ENCODE measurements around the gene MS4A1. TPM values are rescaled to one million over a fixed set of nuclear protein-coding genes. Genes with fewer than 3 reads are reported as not detected.
"Not testable (repeated sequence)": the region's sequence is repeated elsewhere in the genome, so short reads cannot be mapped to it uniquely, and the experiment has no call there.

Gene MS4A1
- 1 to 10 TPM; 1.2 to 2.8 (median 2.3) TPM for polyA plus RNA-seq

DNA sequence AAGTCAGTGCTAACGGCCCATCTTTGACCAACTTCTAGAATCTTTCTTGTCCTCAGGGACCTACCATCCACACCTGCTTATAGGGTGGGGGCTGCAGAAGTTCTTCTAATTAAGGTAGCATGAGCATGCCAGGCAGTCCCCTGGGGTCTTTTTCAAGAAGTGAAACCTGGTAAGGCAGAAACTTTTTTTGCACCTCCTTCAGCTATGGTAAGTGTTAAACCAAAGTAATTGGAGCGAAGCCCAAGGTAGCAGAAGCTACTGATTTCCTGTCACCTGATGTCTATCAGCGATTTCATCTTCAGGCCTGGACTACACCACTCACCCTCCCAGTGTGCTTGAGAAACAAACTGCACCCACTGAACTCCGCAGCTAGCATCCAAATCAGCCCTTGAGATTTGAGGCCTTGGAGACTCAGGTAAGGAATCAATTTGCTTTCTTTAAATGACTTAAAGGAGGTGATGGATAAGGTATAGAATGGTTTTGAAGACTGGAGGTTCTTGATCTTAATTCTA lies at the start of gene MS4A1:
MS4A1 (plus strand) TSS at position 317 of the 512 bp plus-strand sequence. CDS start 6,528 bp downstream, outside the sequence.
- Mint-ChIP-seq H3K9me3 (peaks cover 0 to 3% (median 0%) of the 10 kb centered on the region in 6 donors), H3K4me3 (peak within 1 kb of the TSS in 2 of 5 donors; percentile 28 to 50), H3K27ac (peak within 1 kb of the TSS in 3 of 6 donors; percentile 34 to 69 (median 62)), H3K4me1 (peaks cover 13 to 30% of the 10 kb centered on the region in 2 donors), H3K27me3 (ENCODE audit: low read depth in 3 of 3) (peaks cover 0 to 4% (median 3%) of the 10 kb centered on the region in 3 donors), H3K36me3 (no peaks in the 10 kb centered on the region)
- DNase-seq, result peak in 2 of 3 donors; percentile 2 to 10

DNA sequence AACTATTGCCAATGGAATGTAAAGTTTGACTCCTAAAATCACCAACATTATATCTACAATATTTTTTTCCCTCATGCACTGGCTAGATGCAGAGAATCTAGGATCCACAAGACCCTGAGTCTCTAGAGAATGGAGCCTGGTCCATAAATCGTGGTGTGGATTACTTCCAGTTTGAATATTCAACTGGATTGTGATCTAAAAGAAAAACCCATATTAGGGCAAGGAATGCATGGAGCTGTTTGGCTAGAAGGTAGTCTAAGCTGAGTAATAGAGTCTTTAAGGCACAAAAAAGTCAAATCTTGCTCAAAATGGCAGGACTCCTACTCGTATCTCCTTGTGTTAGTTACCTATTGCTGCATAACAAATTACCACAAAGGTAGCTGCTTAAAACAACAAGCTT lies 35.6 kb upstream of the MS4A1 start:
- DNase-seq, result no peak
- Mint-ChIP-seq H3K4me1 (no peaks in the 10 kb centered on the region), H3K36me3 (no peaks in the 10 kb centered on the region), H3K27ac (no peak overlapping the region), H3K27me3 (ENCODE audit: low read depth in 3 of 3) (peaks cover 3 to 9% (median 7%) of the 10 kb centered on the region in 3 donors), H3K9me3 (peaks cover 0 to 8% (median 0%) of the 10 kb centered on the region in 6 donors), H3K4me3 (no peak overlapping the region)

DNA sequence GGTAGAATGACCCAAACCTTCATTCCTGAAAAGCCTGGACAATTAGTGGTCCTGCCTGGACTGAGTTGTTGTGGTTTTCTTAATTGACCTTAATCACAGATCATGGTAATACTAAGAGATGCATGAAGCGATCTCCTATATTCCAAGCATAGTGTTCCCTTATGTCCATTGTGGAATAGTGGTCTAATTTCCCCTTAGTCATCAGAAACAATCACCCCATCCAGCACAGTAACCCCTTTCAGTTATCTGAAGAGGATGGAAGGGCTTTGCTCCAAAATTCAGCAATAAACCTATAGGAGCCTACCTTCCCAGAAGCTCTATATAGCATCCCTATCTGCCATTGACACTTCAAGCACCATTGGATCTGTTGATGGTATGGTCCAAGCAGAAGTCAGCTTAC lies 33.0 kb upstream of the MS4A1 start:
- Mint-ChIP-seq H3K4me3 (no peak overlapping the region), H3K27me3 (ENCODE audit: low read depth in 3 of 3) (peaks cover 2 to 9% (median 8%) of the 10 kb centered on the region in 3 donors), H3K9me3 (peaks cover 0 to 4% (median 0%) of the 10 kb centered on the region in 6 donors), H3K27ac (no peak overlapping the region), H3K4me1 (no peaks in the 10 kb centered on the region), H3K36me3 (no peaks in the 10 kb centered on the region)
- DNase-seq, result no peak

GRCh38 chr11:60428517-60428916 lies 27.1 kb upstream of the MS4A1 start:
- no peaks in the 10 kb centered on the region for H3K4me1 Mint-ChIP-seq
- H3K36me3 Mint-ChIP-seq, result no peaks in the 10 kb centered on the region
- no peak for DNase-seq
- H3K27me3 Mint-ChIP-seq (ENCODE audit: low read depth in 3 of 3), result peaks cover 2 to 10% (median 5%) of the 10 kb centered on the region in 3 donors
- H3K27ac Mint-ChIP-seq, result no peak overlapping the region
- H3K9me3 Mint-ChIP-seq, result no peaks in the 10 kb centered on the region
- H3K4me3 Mint-ChIP-seq, result no peak overlapping the region

DNA sequence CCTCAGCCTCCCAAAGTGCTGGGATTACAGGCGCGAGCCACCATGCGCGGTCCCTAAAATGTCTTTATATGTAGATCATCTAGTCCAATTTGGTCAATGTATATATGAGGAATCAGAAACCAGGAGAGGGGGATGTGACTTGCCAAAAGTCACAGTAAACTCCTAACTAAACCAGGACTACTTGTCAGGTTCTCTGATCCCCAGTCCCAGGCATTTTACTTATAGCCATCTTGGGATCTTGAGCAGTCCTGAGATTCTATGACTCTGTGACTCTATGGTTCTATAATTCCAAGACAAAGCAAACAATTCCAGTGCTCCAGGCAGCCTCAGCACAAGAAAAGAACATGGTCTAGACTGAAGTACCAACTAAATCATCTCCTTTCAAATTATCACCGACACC lies 26.4 kb upstream of the MS4A1 start, which contains the start of gene MS4A5:
MS4A5 (plus strand) TSS at position 301 of the 400 bp plus-strand sequence. CDS start 103 bp downstream, outside the sequence.
- Mint-ChIP-seq H3K27ac (no peak within 1 kb of the TSS), H3K27me3 (ENCODE audit: low read depth in 3 of 3) (peaks cover 2 to 10% (median 5%) of the 10 kb centered on the region in 3 donors), H3K36me3 (no peaks in the 10 kb centered on the region), H3K4me3 (no peak within 1 kb of the TSS), H3K4me1 (no peaks in the 10 kb centered on the region), H3K9me3 (no peaks in the 10 kb centered on the region)
- no peak for DNase-seq

- DNase-seq, result no peak
- H3K4me1 Mint-ChIP-seq, result no peaks in the 10 kb centered on the region
- no peaks in the 10 kb centered on the region for H3K36me3 Mint-ChIP-seq
- H3K27ac Mint-ChIP-seq, result no peak overlapping the region
- H3K9me3 Mint-ChIP-seq, result no peaks in the 10 kb centered on the region
- peaks cover 2 to 7% (median 5%) of the 10 kb centered on the region in 3 donors for H3K27me3 Mint-ChIP-seq (ENCODE audit: low read depth in 3 of 3)
- H3K4me3 Mint-ChIP-seq, result no peak overlapping the region
Observed at GRCh38 chr11:60431251-60431650, 24.4 kb upstream of the MS4A1 start.

GRCh38 chr11:60433401-60433800 lies 22.2 kb upstream of the MS4A1 start:
- DNase-seq, result no peak
- peaks cover 2 to 5% (median 3%) of the 10 kb centered on the region in 3 donors for H3K27me3 Mint-ChIP-seq (ENCODE audit: low read depth in 3 of 3)
- H3K36me3 Mint-ChIP-seq, result no peaks in the 10 kb centered on the region
- no peaks in the 10 kb centered on the region for H3K4me1 Mint-ChIP-seq
- H3K27ac Mint-ChIP-seq, result no peak overlapping the region
- no peaks in the 10 kb centered on the region for H3K9me3 Mint-ChIP-seq
- no peak overlapping the region for H3K4me3 Mint-ChIP-seq

- peak overlapping the region in 3 of 6 donors; percentile 42 to 80 (median 67) for H3K27ac Mint-ChIP-seq
- DNase-seq, result no peak
- peaks cover 11 to 16% of the 10 kb centered on the region in 2 donors for H3K4me1 Mint-ChIP-seq
- no peaks in the 10 kb centered on the region for H3K27me3 Mint-ChIP-seq (ENCODE audit: low read depth in 3 of 3)
- H3K36me3 Mint-ChIP-seq, result no peaks in the 10 kb centered on the region
- no peaks in the 10 kb centered on the region for H3K9me3 Mint-ChIP-seq
- peak overlapping the region in 3 of 5 donors; percentile 81 to 95 (median 87) for H3K4me3 Mint-ChIP-seq
Observed at GRCh38 chr11:60447070-60447469, 8.6 kb upstream of the MS4A1 start.

GRCh38 chr11:60447846-60448245 lies 7.8 kb upstream of the MS4A1 start:
- Mint-ChIP-seq H3K4me1 (peaks cover 11 to 16% of the 10 kb centered on the region in 2 donors), H3K4me3 (no peak overlapping the region), H3K36me3 (no peaks in the 10 kb centered on the region), H3K27ac (peak overlapping the region in 3 of 6 donors; percentile 9 to 67 (median 9)), H3K9me3 (no peaks in the 10 kb centered on the region), H3K27me3 (ENCODE audit: low read depth in 3 of 3) (no peaks in the 10 kb centered on the region)
- no peak for DNase-seq

DNA sequence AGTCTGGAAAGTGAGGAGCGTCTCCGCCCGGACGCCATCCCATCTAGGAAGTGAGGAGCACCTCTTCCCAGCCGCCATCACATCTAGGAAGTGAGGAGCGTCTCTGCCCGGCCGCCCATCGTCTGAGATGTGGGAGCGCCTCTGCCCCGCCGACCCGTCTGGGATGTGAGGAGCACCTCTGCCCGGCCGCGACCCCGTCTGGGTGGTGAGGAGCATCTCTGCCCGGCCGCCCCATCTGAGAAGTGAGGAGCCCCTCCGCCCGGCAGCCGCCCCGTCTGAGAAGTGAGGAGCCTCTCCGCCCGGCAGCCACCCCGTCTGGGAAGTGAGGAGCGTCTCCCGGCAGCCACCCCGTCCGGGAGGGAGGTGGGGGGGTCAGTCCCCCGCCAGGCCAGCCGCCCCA lies 4.5 kb upstream of the MS4A1 start:
- not testable (repeated sequence) for H3K4me3 Mint-ChIP-seq; DNase-seq; H3K9me3 Mint-ChIP-seq; H3K27ac Mint-ChIP-seq; H3K27me3 Mint-ChIP-seq (ENCODE audit: low read depth in 3 of 3); H3K36me3 Mint-ChIP-seq
- peaks cover 19 to 26% of the 10 kb centered on the region in 2 donors for H3K4me1 Mint-ChIP-seq

DNA sequence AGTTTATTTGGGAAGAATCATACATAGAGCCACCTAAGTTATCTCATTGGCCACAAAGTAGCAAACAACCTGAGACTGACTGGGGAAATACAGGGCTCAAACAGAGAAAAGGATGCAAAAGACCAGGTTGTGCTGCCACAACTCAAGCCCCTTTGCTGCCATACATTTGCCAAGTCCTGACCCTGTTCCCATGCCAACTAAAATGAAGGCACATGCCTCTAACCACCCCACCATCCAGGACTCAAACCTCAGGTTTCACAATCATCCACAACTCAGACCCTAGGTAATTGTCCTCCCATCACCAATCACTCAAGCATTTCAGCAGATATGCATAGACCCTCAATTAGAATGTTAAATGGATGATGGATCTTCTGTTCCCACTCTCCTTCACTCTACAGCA lies 1.4 kb upstream of the MS4A1 start:
- Mint-ChIP-seq H3K4me3 (no peak overlapping the region), H3K27ac (no peak overlapping the region), H3K9me3 (peaks cover 0 to 3% (median 0%) of the 10 kb centered on the region in 6 donors), H3K4me1 (peaks cover 13 to 30% of the 10 kb centered on the region in 2 donors), H3K36me3 (no peaks in the 10 kb centered on the region), H3K27me3 (ENCODE audit: low read depth in 3 of 3) (peaks cover 0 to 4% (median 3%) of the 10 kb centered on the region in 3 donors)
- DNase-seq, result no peak

GRCh38 chr11:60457576-60457975 lies 1.9 kb downstream of the MS4A1 start:
- Mint-ChIP-seq H3K36me3 (no peaks in the 10 kb centered on the region), H3K27ac (no peak overlapping the region), H3K4me3 (no peak overlapping the region), H3K4me1 (peaks cover 13 to 30% of the 10 kb centered on the region in 2 donors), H3K9me3 (peaks cover 0 to 3% (median 0%) of the 10 kb centered on the region in 6 donors), H3K27me3 (ENCODE audit: low read depth in 3 of 3) (peaks cover 0 to 4% (median 3%) of the 10 kb centered on the region in 3 donors)
- no peak for DNase-seq

DNA sequence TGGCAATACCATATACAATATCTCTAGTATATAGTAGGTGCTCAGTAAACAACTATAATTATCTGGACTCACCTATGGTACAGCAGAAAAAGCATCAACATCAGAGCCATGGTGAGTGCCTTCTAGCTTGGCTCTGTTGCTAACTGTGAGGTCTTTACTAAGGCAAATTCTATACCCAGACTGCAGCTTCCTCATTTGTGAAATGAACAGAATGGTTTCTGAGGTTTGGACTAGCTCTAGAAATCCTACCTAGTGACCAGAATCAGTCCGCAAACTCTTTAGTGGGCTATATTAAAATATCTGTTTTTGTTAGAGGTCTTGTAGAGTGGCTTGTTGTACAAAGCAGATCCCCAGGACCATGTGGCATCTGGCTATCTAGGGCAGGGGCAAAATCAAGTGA lies 3.7 kb downstream of the MS4A1 start:
- H3K4me3 Mint-ChIP-seq, result no peak overlapping the region
- H3K27ac Mint-ChIP-seq, result no peak overlapping the region

DNA sequence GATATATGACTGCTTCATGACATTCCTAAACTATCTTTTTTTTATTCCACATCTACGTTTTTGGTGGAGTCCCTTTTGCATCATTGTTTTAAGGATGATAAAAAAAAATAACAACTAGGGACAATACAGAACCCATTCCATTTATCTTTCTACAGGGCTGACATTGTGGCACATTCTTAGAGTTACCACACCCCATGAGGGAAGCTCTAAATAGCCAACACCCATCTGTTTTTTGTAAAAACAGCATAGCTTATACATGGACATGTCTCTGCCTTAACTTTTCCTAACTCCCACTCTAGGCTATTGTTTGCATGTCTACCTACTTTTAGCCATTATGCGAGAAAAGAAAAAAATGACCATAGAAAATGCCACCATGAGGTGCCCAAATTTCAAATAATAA lies 13.2 kb downstream of the MS4A1 start:
- Mint-ChIP-seq H3K4me3 (no peak overlapping the region), H3K4me1 (no peaks in the 10 kb centered on the region), H3K27ac (no peak overlapping the region), H3K9me3 (no peaks in the 10 kb centered on the region), H3K27me3 (ENCODE audit: low read depth in 3 of 3) (peaks cover 4 to 9% (median 8%) of the 10 kb centered on the region in 3 donors), H3K36me3 (peaks cover 0 to 4% (median 0%) of the 10 kb centered on the region in 3 donors)
- DNase-seq, result no peak

More for the DNA sequence above, 3.7 kb downstream of the MS4A1 start:
- Mint-ChIP-seq H3K36me3 (no peaks in the 10 kb centered on the region), H3K4me1 (peaks cover 13 to 30% of the 10 kb centered on the region in 2 donors), H3K27me3 (ENCODE audit: low read depth in 3 of 3) (peaks cover 0 to 9% (median 2%) of the 10 kb centered on the region in 3 donors), H3K9me3 (no peaks in the 10 kb centered on the region)
- no peak for DNase-seq

DNA sequence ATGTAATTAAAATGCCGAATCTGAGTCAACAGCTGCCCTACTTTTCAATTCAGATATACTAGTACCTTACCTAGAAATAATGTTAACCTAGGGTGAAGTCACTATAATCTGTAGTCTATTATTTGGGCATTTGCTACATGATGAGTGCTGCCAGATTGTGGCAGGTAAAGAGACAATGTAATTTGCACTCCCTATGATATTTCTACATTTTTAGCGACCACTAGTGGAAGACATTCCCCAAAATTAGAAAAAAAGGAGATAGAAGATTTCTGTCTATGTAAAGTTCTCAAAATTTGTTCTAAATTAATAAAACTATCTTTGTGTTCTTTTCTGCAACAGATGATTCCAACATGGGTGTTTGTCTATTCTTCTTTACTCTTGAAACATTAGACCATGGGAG lies 14.1 kb downstream of the MS4A1 start:
- H3K4me3 Mint-ChIP-seq, result no peak overlapping the region
- DNase-seq, result no peak
- no peaks in the 10 kb centered on the region for H3K4me1 Mint-ChIP-seq
- peaks cover 4 to 9% (median 7%) of the 10 kb centered on the region in 3 donors for H3K27me3 Mint-ChIP-seq (ENCODE audit: low read depth in 3 of 3)
- peaks cover 0 to 4% (median 0%) of the 10 kb centered on the region in 3 donors for H3K36me3 Mint-ChIP-seq
- H3K27ac Mint-ChIP-seq, result no peak overlapping the region
- H3K9me3 Mint-ChIP-seq, result no peaks in the 10 kb centered on the region

All from immature natural killer cell (primary cell).